PC-3 (cell line): Measurements from ENCODE around the gene ARRB2. TPM values are rescaled to one million over a fixed set of nuclear protein-coding genes. Genes with fewer than 3 reads are reported as not detected.

Experiments used
- ATAC-seq: fragments of 200-7000 bp; cut with Tn5 transposase; 2 replicates; pipeline ENCODE4 v1.9.1; 2020; ENCODE audit warnings: mild to moderate bottlenecking, moderate library complexity
- BruUV-seq: library from RNA; stranded (reverse); fragments of 400-500 nt; replicated peaks from 2 replicates; lab custom pipeline; 2021; lab: Mats Ljungman, UMichigan
- CTCF ChIA-PET: fragments of 300-600 bp; sonication (Branson Sonifier 250); formaldehyde crosslinking; loops from one replicate; lab custom pipeline; 2022; ENCODE audit warnings: antibody characterized with exemption; lab: Charles Lee
- POLR2A ChIA-PET: fragments of 300-600 bp; sonication (Branson Sonifier 250); formaldehyde crosslinking; loops from one replicate; lab custom pipeline; 2022; ENCODE audit warnings: antibody characterized with exemption; ENCODE audit not compliant: unreplicated experiment; lab: Charles Lee
- DNase-seq: peaks from one replicate; pipeline ENCODE4 v3.0.0-alpha.2; 2015
- H2AFZ ChIP-seq: fragments of 300-600 bp; sonication (generic); 2 replicates; pipeline ENCODE4 v1.6.0; 2016; ENCODE audit warnings: antibody characterized with exemption, low read length
- H3F3A ChIP-seq: fragments of 300-600 bp; sonication (generic); one replicate; pipeline ENCODE4 v1.6.0; 2017; ENCODE audit warnings: antibody characterized with exemption, low read length, control low read depth, mild to moderate bottlenecking; ENCODE audit not compliant: unreplicated experiment
- H3K27ac ChIP-seq: fragments of 300-600 bp; sonication (generic); 2 replicates; pipeline ENCODE4 v1.5.1; 2016; ENCODE audit warnings: mild to moderate bottlenecking, low read length
- H3K27me3 ChIP-seq: fragments of 300-600 bp; sonication (generic); 2 replicates; pipeline ENCODE4 v1.6.1; 2016; ENCODE audit warnings: low read length, mixed read lengths
- H3K36me3 ChIP-seq: fragments of 300-600 bp; sonication (generic); 2 replicates; pipeline ENCODE4 v1.6.1; 2016; ENCODE audit warnings: low read depth, mixed run types, low read length, mixed read lengths
- H3K4me1 ChIP-seq: fragments of 300-600 bp; sonication (generic); 2 replicates; pipeline ENCODE4 v1.5.1; 2016; ENCODE audit warnings: low read length; ENCODE audit not compliant: insufficient read depth
- H3K4me2 ChIP-seq: fragments of 300-600 bp; sonication (generic); 2 replicates; pipeline ENCODE4 v1.6.0; 2016; ENCODE audit warnings: low read length
- H3K4me3 ChIP-seq: fragments of 300-600 bp; sonication (generic); 2 replicates; pipeline ENCODE4 v1.5.1; 2016; ENCODE audit warnings: mild to moderate bottlenecking, low read length, mixed read lengths
- H3K79me2 ChIP-seq: fragments of 300-600 bp; sonication (generic); 2 replicates; pipeline ENCODE4 v1.6.1; 2017; ENCODE audit warnings: low read length, mixed read lengths
- H3K9ac ChIP-seq: fragments of 300-600 bp; sonication (generic); 2 replicates; pipeline ENCODE4 v1.6.0; 2016; ENCODE audit warnings: mild to moderate bottlenecking, low read length
- H3K9me2 ChIP-seq: fragments of 300-600 bp; sonication (generic); replicated peaks from 2 replicates; pipeline ENCODE4 v1.6.1; 2016; ENCODE audit warnings: mixed run types, low read length, mixed read lengths
- H3K9me3 ChIP-seq: fragments of 300-600 bp; sonication (generic); 2 replicates; pipeline ENCODE4 v1.6.1; 2016; ENCODE audit warnings: low read length, mixed read lengths
- H4K20me1 ChIP-seq: fragments of 300-600 bp; sonication (generic); 2 replicates; pipeline ENCODE4 v1.6.1; 2016; ENCODE audit warnings: low read length, mixed read lengths
- EZH2 ChIP-seq: fragments of 300-600 bp; sonication (generic); IDR thresholded peaks from one replicate; pipeline ENCODE4 v1.6.1; 2017; ENCODE audit warnings: antibody characterized with exemption, mild to moderate bottlenecking, low read length; ENCODE audit not compliant: unreplicated experiment
- EZH2phosphoT487 ChIP-seq: fragments of 300-600 bp; sonication (generic); IDR thresholded peaks from 2 replicates; pipeline ENCODE4 v1.6.1; 2018; ENCODE audit warnings: mild to moderate bottlenecking, antibody characterized with exemption, low read length, borderline replicate concordance
- intact Hi-C: fragments of 100-400 bp; cut with micrococcal nuclease; formaldehyde crosslinking; loops from 2 replicates; pipeline ENCODE4 v1.9.0; 2023
- total RNA-seq: library from RNA; depleted of rRNA; stranded (reverse); fragments of >200 nt; gene quantifications from 2 replicates; pipeline ENCODE4 v1.2.3, GENCODE V29; 2014
- TF ChIP-seq, protein P1 (sequence below): fragments of 300-600 bp; sonication (generic); conservative IDR thresholded peaks from 2 replicates; pipeline ENCODE4 v1.5.1; 2017; ENCODE audit warnings: antibody characterized with exemption, low read depth, mild to moderate bottlenecking, low read length

The ARRB2 gene
- total RNA-seq, 1 experiment from 2014 or later: 28.1 TPM

DNA sequence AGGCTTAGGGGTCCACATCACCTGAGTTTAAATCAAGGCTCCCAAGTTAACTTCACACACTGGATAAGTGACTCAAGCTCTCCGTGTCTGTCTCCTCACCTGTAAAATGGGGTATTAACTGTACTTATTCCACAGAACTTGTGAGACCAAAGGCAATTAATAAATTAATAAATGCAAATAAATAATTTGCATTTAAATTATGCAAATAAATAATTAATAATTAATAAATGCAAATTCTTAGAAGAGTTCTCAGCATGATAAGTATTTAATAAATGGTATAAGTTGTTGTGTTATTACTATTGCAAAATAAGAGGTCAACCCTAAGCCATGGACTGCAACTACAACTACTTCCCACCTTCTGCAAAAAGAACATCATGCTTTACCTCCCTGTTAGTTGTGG, 43.0 kb downstream of the ARRB2 start:
- H3K9me3 ChIP-seq: no peaks in the 10 kb centered on the region
- H3K4me1 ChIP-seq: no peaks in the 10 kb centered on the region
- intact Hi-C loops: no loop called here
- H3F3A ChIP-seq: no peaks in the 10 kb centered on the region
- H4K20me1 ChIP-seq: no peaks in the 10 kb centered on the region
- no peaks in the 10 kb centered on the region for H3K36me3 ChIP-seq
- no peak overlapping the region for H3K4me2 ChIP-seq
- H2AFZ ChIP-seq: no peak overlapping the region
- H3K79me2 ChIP-seq: no peaks in the 10 kb centered on the region
- no peak for ATAC-seq
- no peak overlapping the region for H3K9ac ChIP-seq
- no peak for TF ChIP-seq EZH2phosphoT487
- no peak for TF ChIP-seq EZH2
- TF ChIP-seq, protein P1, sequence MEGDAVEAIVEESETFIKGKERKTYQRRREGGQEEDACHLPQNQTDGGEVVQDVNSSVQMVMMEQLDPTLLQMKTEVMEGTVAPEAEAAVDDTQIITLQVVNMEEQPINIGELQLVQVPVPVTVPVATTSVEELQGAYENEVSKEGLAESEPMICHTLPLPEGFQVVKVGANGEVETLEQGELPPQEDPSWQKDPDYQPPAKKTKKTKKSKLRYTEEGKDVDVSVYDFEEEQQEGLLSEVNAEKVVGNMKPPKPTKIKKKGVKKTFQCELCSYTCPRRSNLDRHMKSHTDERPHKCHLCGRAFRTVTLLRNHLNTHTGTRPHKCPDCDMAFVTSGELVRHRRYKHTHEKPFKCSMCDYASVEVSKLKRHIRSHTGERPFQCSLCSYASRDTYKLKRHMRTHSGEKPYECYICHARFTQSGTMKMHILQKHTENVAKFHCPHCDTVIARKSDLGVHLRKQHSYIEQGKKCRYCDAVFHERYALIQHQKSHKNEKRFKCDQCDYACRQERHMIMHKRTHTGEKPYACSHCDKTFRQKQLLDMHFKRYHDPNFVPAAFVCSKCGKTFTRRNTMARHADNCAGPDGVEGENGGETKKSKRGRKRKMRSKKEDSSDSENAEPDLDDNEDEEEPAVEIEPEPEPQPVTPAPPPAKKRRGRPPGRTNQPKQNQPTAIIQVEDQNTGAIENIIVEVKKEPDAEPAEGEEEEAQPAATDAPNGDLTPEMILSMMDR: no peak
- no peaks in the 10 kb centered on the region for H3K27me3 ChIP-seq
- DNase-seq: no peak
- ChIA-PET POLR2A (no interaction called here), CTCF (no interaction called here)
- H3K4me3 ChIP-seq: no peak overlapping the region
- no peaks in the 10 kb centered on the region for H3K9me2 ChIP-seq
- BruUV-seq: no TSS peak
- no peak overlapping the region for H3K27ac ChIP-seq

DNA sequence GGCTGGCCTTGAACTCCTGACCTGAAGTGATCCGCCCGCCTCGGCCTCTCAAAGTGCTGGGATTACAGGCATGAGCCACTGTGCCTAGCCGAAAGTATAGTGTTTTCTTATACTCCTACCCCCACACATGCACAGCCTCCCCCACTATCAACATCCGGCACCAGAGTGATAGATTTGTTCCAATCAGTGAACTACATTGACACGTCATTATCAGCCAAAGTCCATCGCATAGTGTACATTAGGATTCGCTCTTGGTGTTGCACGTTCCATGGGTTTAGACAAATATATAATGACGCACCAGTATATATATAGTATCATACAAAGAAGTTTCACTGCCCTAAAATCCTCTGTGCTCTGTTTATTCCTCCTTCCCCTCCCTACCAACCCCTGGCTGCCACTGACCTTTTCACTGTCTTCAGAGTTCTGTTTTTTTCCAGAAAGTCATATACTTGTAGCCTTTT, 49.4 kb downstream of the ARRB2 start:
- DNase-seq: no peak

DNA sequence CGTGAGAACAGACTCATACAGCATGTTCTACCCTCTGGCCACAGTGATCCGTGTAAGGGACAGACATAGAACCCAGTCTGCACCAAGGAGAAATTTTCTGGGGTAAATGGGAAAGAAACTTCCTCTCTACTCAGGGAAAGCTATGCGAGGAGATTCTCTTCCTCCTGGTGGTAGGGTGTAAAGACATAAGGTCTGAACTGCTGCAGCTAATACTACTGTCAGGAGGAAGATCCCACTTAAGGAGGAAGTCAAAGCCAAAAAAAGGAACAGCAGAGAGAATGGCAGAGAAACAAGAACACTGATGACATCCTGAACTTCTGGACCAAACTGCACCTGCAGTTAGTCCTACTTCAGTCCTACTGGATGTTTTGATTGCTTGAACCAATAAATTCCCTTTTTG, 54.2 kb downstream of the ARRB2 start:
- H4K20me1 ChIP-seq: no peaks in the 10 kb centered on the region
- no peaks in the 10 kb centered on the region for H3K79me2 ChIP-seq
- intact Hi-C loops: no loop called here
- ChIA-PET CTCF (no interaction called here), POLR2A (no interaction called here)
- H3K36me3 ChIP-seq: no peaks in the 10 kb centered on the region
- H3F3A ChIP-seq: no peaks in the 10 kb centered on the region
- no TSS peak for BruUV-seq
- no peaks in the 10 kb centered on the region for H3K27me3 ChIP-seq
- no peak overlapping the region for H3K9ac ChIP-seq
- no peak overlapping the region for H3K4me2 ChIP-seq
- no peaks in the 10 kb centered on the region for H3K4me1 ChIP-seq
- TF ChIP-seq EZH2: no peak
- TF ChIP-seq EZH2phosphoT487: no peak
- TF ChIP-seq, protein P1: no peak
- H3K9me2 ChIP-seq: no peaks in the 10 kb centered on the region
- H2AFZ ChIP-seq: no peak overlapping the region
- H3K27ac ChIP-seq: no peak overlapping the region
- DNase-seq: no peak
- H3K4me3 ChIP-seq: no peak overlapping the region
- H3K9me3 ChIP-seq: no peaks in the 10 kb centered on the region
- ATAC-seq: no peak

More for the DNA sequence above, 49.4 kb downstream of the ARRB2 start:
- Histone ChIP-seq H3K4me2 (no peak overlapping the region), H3K9ac (no peak overlapping the region), H3K27me3 (no peaks in the 10 kb centered on the region), H2AFZ (no peak overlapping the region), H3K27ac (no peak overlapping the region), H3F3A (no peaks in the 10 kb centered on the region), H3K9me2 (no peaks in the 10 kb centered on the region), H3K79me2 (no peaks in the 10 kb centered on the region), H3K9me3 (no peaks in the 10 kb centered on the region), H3K4me1 (no peaks in the 10 kb centered on the region), H3K4me3 (no peak overlapping the region), H4K20me1 (no peaks in the 10 kb centered on the region), H3K36me3 (no peaks in the 10 kb centered on the region)
- BruUV-seq: no TSS peak
- TF ChIP-seq EZH2phosphoT487 (no peak), EZH2 (no peak)
- TF ChIP-seq, protein P1: no peak
- intact Hi-C loops: no loop called here
- POLR2A ChIA-PET: no interaction called here
- no peak for ATAC-seq
- CTCF ChIA-PET: no interaction called here
